IMR-90 (cell line): ENCODE measurements around the gene NF1. TPM values are rescaled to one million over a fixed set of nuclear protein-coding genes. Genes with fewer than 3 reads are reported as not detected.

Source experiments
- ATAC-seq: fragments of 200-7000 bp; cut with Tn5 transposase; 2 replicates; pipeline ENCODE4 v1.9.1; 2020; ENCODE audit warnings: low read depth, mild to moderate bottlenecking, moderate library complexity
- BruUV-seq: library from RNA; stranded (reverse); fragments of 400-500 nt; replicated peaks from 2 replicates; lab custom pipeline; 2021; lab: Mats Ljungman, UMichigan
- CTCF ChIA-PET: fragments of 300-600 bp; formaldehyde crosslinking; extraction: SDS; loops from one replicate; lab custom pipeline; 2021; ENCODE audit warnings: antibody characterized with exemption; lab: Yijun Ruan, JAX
- POLR2A ChIA-PET: fragments of 300-600 bp; sonication (Branson Sonifier 250); formaldehyde crosslinking; loops from one replicate; lab custom pipeline; 2022; ENCODE audit warnings: antibody characterized with exemption; ENCODE audit not compliant: unreplicated experiment; lab: Charles Lee
- DNase-seq: peaks from one replicate; pipeline ENCODE4 v3.0.0; 2013
- H2AFZ ChIP-seq: replicated peaks from 2 replicates; pipeline ENCODE3; 2013; ENCODE audit warnings: low read length, mild to moderate bottlenecking; ENCODE audit not compliant: poor library complexity
- H2AK5ac ChIP-seq: 2 replicates; pipeline ENCODE4 v1.6.1; 2013; ENCODE audit warnings: low read depth, low read length, inconsistent platforms
- H2AK9ac ChIP-seq: replicated peaks from 2 replicates; pipeline ENCODE3; 2013; ENCODE audit warnings: mild to moderate bottlenecking, low read depth, low read length, moderate library complexity; ENCODE audit not compliant: poor library complexity
- H2BK120ac ChIP-seq: 2 replicates; pipeline ENCODE4 v1.6.1; 2013; ENCODE audit warnings: low read depth, low read length, inconsistent platforms
- H2BK15ac ChIP-seq: 3 replicates; pipeline ENCODE4 v1.6.1; 2013; ENCODE audit warnings: low read depth, low read length, inconsistent platforms
- H2BK20ac ChIP-seq: 2 replicates; pipeline ENCODE4 v1.6.1; 2013; ENCODE audit warnings: low read depth, mild to moderate bottlenecking, inconsistent platforms, low read length, moderate library complexity
- H2BK5ac ChIP-seq: 2 replicates; pipeline ENCODE4 v1.6.1; 2013; ENCODE audit warnings: mild to moderate bottlenecking, low read depth, low read length, inconsistent platforms; ENCODE audit not compliant: poor library complexity, severe bottlenecking
- H3K14ac ChIP-seq: replicated peaks from 2 replicates; pipeline ENCODE4 v1.6.1; 2013; ENCODE audit warnings: low read depth, low read length, inconsistent platforms
- H3K18ac ChIP-seq: 2 replicates; pipeline ENCODE4 v1.6.1; 2013; ENCODE audit warnings: low read depth, low read length, control low read depth
- H3K23ac ChIP-seq: 2 replicates; pipeline ENCODE4 v1.6.1; 2013; ENCODE audit warnings: low read depth, low read length, inconsistent platforms
- H3K27ac ChIP-seq: 2 replicates; pipeline ENCODE4 v1.5.1; 2013; ENCODE audit warnings: mild to moderate bottlenecking, control low read depth, low read length; ENCODE audit not compliant: insufficient read depth
- H3K27me3 ChIP-seq: 2 replicates; pipeline ENCODE4 v1.6.1; 2013; ENCODE audit warnings: low read length; ENCODE audit not compliant: control insufficient read depth, insufficient read depth
- H3K36me3 ChIP-seq: 2 replicates; pipeline ENCODE4 v1.6.1; 2013; ENCODE audit warnings: low read length, mixed read lengths; ENCODE audit not compliant: control insufficient read depth, insufficient read depth
- H3K4ac ChIP-seq: 2 replicates; pipeline ENCODE4 v1.6.1; 2013; ENCODE audit warnings: low read depth, low read length, inconsistent platforms
- H3K4me1 ChIP-seq: 2 replicates; pipeline ENCODE4 v1.6.1; 2013; ENCODE audit warnings: low read length, mixed read lengths; ENCODE audit not compliant: control insufficient read depth, insufficient read depth
- H3K4me2 ChIP-seq: 2 replicates; pipeline ENCODE4 v1.6.1; 2013; ENCODE audit warnings: low read depth, mild to moderate bottlenecking, control low read depth, low read length, moderate library complexity
- H3K4me3 ChIP-seq: 2 replicates; pipeline ENCODE4 v1.5.1; 2013; ENCODE audit warnings: low read depth, mild to moderate bottlenecking, control low read depth, low read length, moderate library complexity; ENCODE audit not compliant: insufficient read depth
- H3K56ac ChIP-seq: 2 replicates; pipeline ENCODE4 v1.6.1; 2013; ENCODE audit warnings: low read length, inconsistent platforms; ENCODE audit not compliant: insufficient read depth; ENCODE audit errors: extremely low read depth
- H3K79me1 ChIP-seq, 2 experiments: 2 replicates each; pipeline ENCODE4 v1.6.1; 2013; ENCODE audit warnings: low read length in 2 of 2, inconsistent platforms in 1 of 2, low read depth in 1 of 2
- H3K9ac ChIP-seq: 2 replicates; pipeline ENCODE4 v1.6.1; 2013; ENCODE audit warnings: low read depth, low read length, control low read depth
- H3K9me1 ChIP-seq: 2 replicates; pipeline ENCODE4 v1.6.1; 2013; ENCODE audit warnings: low read length, inconsistent platforms; ENCODE audit not compliant: insufficient read depth
- H3K9me3 ChIP-seq: 2 replicates; pipeline ENCODE4 v1.6.1; 2013; ENCODE audit warnings: low read length; ENCODE audit not compliant: control insufficient read depth, insufficient read depth
- H4K20me1 ChIP-seq: 2 replicates; pipeline ENCODE4 v1.6.1; 2013; ENCODE audit warnings: low read length, inconsistent platforms; ENCODE audit not compliant: insufficient read depth
- H4K5ac ChIP-seq: 2 replicates; pipeline ENCODE4 v1.6.1; 2013; ENCODE audit warnings: mild to moderate bottlenecking, low read depth, low read length, control low read depth
- H4K8ac ChIP-seq, 2 experiments: 2 replicates each; pipeline ENCODE4 v1.6.1; 2013; ENCODE audit warnings: low read depth in 2 of 2, low read length in 2 of 2, control low read depth in 1 of 2, inconsistent platforms in 1 of 2
- H4K91ac ChIP-seq: 2 replicates; pipeline ENCODE4 v1.6.1; 2013; ENCODE audit warnings: low read depth, low read length, inconsistent platforms; ENCODE audit not compliant: insufficient read depth
- BHLHE40 ChIP-seq: fragments of 150-350 bp; IDR thresholded peaks from 2 replicates; pipeline ENCODE4 v1.6.1; 2016; ENCODE audit warnings: mild to moderate bottlenecking, low read depth, low read length
- CEBPB ChIP-seq: IDR thresholded peaks from 2 replicates; pipeline ENCODE4 v1.6.1; 2012; ENCODE audit warnings: low read depth, low read length, improper control_type of control experiment
- CHD1 ChIP-seq: IDR thresholded peaks from 2 replicates; pipeline ENCODE4 v1.6.1; 2012; ENCODE audit warnings: low read depth, low read length, improper control_type of control experiment
- FOS ChIP-seq: fragments of 150-350 bp; IDR thresholded peaks from 2 replicates; pipeline ENCODE4 v1.6.1; 2016; ENCODE audit warnings: low read depth, low read length
- MAFK ChIP-seq: IDR thresholded peaks from 2 replicates; pipeline ENCODE4 v1.6.1; 2012; ENCODE audit warnings: low read depth, low read length, improper control_type of control experiment
- MAZ ChIP-seq: IDR thresholded peaks from 2 replicates; pipeline ENCODE4 v1.6.1; 2012; ENCODE audit warnings: low read depth, mild to moderate bottlenecking, low read length, improper control_type of control experiment, moderate library complexity, borderline replicate concordance
- MXI1 ChIP-seq: IDR thresholded peaks from 2 replicates; pipeline ENCODE4 v1.6.1; 2012; ENCODE audit warnings: low read depth, mild to moderate bottlenecking, low read length, moderate library complexity, borderline replicate concordance
- NFE2L2 ChIP-seq: fragments of 150-350 bp; IDR thresholded peaks from 2 replicates; pipeline ENCODE4 v1.6.1; 2016; ENCODE audit warnings: low read depth, mild to moderate bottlenecking, low read length
- POLR2A ChIP-seq: IDR thresholded peaks from 2 replicates; pipeline ENCODE4 v1.6.1; 2012; ENCODE audit warnings: mild to moderate bottlenecking, low read depth, low read length
- RAD21 ChIP-seq: IDR thresholded peaks from 2 replicates; pipeline ENCODE4 v1.6.1; 2012; ENCODE audit warnings: low read length, improper control_type of control experiment
- RCOR1 ChIP-seq: IDR thresholded peaks from 2 replicates; pipeline ENCODE4 v1.6.1; 2012; ENCODE audit warnings: mild to moderate bottlenecking, low read length, improper control_type of control experiment; ENCODE audit not compliant: insufficient replicate concordance
- RFX5 ChIP-seq: IDR thresholded peaks from 2 replicates; pipeline ENCODE4 v1.8.0; 2012; ENCODE audit warnings: low read depth, mild to moderate bottlenecking, low read length, moderate library complexity
- SMC3 ChIP-seq: fragments of 150-350 bp; IDR thresholded peaks from 2 replicates; pipeline ENCODE4 v1.6.1; 2016; ENCODE audit warnings: low read depth, mild to moderate bottlenecking, antibody characterized with exemption, low read length, moderate library complexity
- WGBS, 2 experiments: methylation state at CpG; one replicate each; pipeline versions ENCODE4 v1.1.5 to v1.1.7; 2013; ENCODE audit warnings: missing lambda C conversion rate in 2 of 2; ENCODE audit not compliant: insufficient read length in 1 of 2; ENCODE audit errors: extremely low coverage in 2 of 2; 5-methylcytosine and 5-hydroxymethylcytosine counted together
- dilution Hi-C: fragments of 300-500 bp; cut with HindIII; formaldehyde crosslinking; loops from one replicate; pipeline ENCODE4 v1.14.3; 2018; ENCODE audit warnings: low sequenced_read_pairs; ENCODE audit not compliant: unreplicated experiment
- in situ Hi-C: fragments of 300-500 bp; cut with MboI; formaldehyde crosslinking; loops from 3 replicates; pipeline ENCODE4 v1.14.3; 2019; ENCODE audit warnings: low sequenced_read_pairs, inconsistent platforms, mixed read lengths
- intact Hi-C: fragments of 100-400 bp; cut with micrococcal nuclease; formaldehyde crosslinking; loops from 2 replicates; pipeline ENCODE4 v1.10.0; 2022
- polyA plus RNA-seq, 3 experiments: library from polyadenylated mRNA; depleted of rRNA; stranded (reverse); fragments of >200 nt; gene quantifications; 2 replicates each; pipeline ENCODE4 v1.2.3, GENCODE V29; 2012; ENCODE audit warnings: low replicate concordance in 1 of 3
- total RNA-seq: library from RNA; depleted of rRNA; stranded (reverse); fragments of >200 nt; gene quantifications from 2 replicates; pipeline ENCODE4 v1.2.3, GENCODE V29; 2012
- TF ChIP-seq, protein P1 (sequence below): fragments of 150-350 bp; IDR thresholded peaks from 2 replicates; pipeline ENCODE4 v1.6.1; 2017; ENCODE audit warnings: mild to moderate bottlenecking, antibody characterized with exemption, low read length, low read depth
- TF ChIP-seq, protein P2 (sequence below): conservative IDR thresholded peaks from 2 replicates; pipeline ENCODE4 v1.5.1; 2012; ENCODE audit warnings: mild to moderate bottlenecking, low read depth, low read length, improper control_type of control experiment
- TF ChIP-seq, protein P3 (sequence below): fragments of 150-350 bp; IDR thresholded peaks from 2 replicates; pipeline ENCODE4 v1.6.1; 2016; ENCODE audit warnings: low read depth, mild to moderate bottlenecking, low read length, moderate library complexity, borderline replicate concordance

The NF1 gene
- total and polyA plus RNA-seq, 2 of the 4 experiments (the other 2 are of a cell fraction): 17.9 to 48.6 TPM

GRCh38 chr17:31272236-31272635 is 177.5 kb downstream of the NF1 start:
- peaks cover 6 to 24% of the 10 kb centered on the region in 2 experiments for H3K79me1 ChIP-seq
- no peak overlapping the region for H3K9ac ChIP-seq
- H3K56ac ChIP-seq: no peak overlapping the region
- in situ Hi-C loops: no loop called here
- H3K9me3 ChIP-seq: no peaks in the 10 kb centered on the region
- H3K14ac ChIP-seq: no peak overlapping the region
- H3K4me2 ChIP-seq: no peak overlapping the region
- intact Hi-C loops: no loop called here
- DNase-seq (no peak), ATAC-seq (no peak)
- H2AK9ac ChIP-seq: no peak overlapping the region
- H3K4ac ChIP-seq: no peak overlapping the region
- no peak overlapping the region for H3K23ac ChIP-seq
- H3K4me3 ChIP-seq: no peak overlapping the region
- WGBS, 2 experiments: 100% methylated on average over 1 of the region's 1 CpG; no CpG with 5 or more reads in 1 of the 2 experiments
- TF ChIP-seq POLR2A (no peak), RFX5 (no peak), CHD1 (no peak), RAD21 (no peak), CEBPB (no peak), MAZ (no peak), FOS (no peak), MAFK (no peak), SMC3 (no peak), MXI1 (no peak), RCOR1 (no peak), NFE2L2 (no peak), BHLHE40 (no peak)
- TF ChIP-seq, protein P1, sequence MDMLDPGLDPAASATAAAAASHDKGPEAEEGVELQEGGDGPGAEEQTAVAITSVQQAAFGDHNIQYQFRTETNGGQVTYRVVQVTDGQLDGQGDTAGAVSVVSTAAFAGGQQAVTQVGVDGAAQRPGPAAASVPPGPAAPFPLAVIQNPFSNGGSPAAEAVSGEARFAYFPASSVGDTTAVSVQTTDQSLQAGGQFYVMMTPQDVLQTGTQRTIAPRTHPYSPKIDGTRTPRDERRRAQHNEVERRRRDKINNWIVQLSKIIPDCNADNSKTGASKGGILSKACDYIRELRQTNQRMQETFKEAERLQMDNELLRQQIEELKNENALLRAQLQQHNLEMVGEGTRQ: no peak
- TF ChIP-seq, protein P2, sequence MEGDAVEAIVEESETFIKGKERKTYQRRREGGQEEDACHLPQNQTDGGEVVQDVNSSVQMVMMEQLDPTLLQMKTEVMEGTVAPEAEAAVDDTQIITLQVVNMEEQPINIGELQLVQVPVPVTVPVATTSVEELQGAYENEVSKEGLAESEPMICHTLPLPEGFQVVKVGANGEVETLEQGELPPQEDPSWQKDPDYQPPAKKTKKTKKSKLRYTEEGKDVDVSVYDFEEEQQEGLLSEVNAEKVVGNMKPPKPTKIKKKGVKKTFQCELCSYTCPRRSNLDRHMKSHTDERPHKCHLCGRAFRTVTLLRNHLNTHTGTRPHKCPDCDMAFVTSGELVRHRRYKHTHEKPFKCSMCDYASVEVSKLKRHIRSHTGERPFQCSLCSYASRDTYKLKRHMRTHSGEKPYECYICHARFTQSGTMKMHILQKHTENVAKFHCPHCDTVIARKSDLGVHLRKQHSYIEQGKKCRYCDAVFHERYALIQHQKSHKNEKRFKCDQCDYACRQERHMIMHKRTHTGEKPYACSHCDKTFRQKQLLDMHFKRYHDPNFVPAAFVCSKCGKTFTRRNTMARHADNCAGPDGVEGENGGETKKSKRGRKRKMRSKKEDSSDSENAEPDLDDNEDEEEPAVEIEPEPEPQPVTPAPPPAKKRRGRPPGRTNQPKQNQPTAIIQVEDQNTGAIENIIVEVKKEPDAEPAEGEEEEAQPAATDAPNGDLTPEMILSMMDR: no peak
- TF ChIP-seq, protein P3, sequence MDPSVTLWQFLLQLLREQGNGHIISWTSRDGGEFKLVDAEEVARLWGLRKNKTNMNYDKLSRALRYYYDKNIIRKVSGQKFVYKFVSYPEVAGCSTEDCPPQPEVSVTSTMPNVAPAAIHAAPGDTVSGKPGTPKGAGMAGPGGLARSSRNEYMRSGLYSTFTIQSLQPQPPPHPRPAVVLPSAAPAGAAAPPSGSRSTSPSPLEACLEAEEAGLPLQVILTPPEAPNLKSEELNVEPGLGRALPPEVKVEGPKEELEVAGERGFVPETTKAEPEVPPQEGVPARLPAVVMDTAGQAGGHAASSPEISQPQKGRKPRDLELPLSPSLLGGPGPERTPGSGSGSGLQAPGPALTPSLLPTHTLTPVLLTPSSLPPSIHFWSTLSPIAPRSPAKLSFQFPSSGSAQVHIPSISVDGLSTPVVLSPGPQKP: no peak
- H3K9me1 ChIP-seq: peaks cover 9% of the 10 kb centered on the region; the same call in 1 of the 2 replicates
- ChIA-PET CTCF (no interaction called here), POLR2A (no interaction called here)
- no peak overlapping the region for H4K8ac ChIP-seq
- no peaks in the 10 kb centered on the region for H4K20me1 ChIP-seq
- no peak overlapping the region for H2AK5ac ChIP-seq
- no peak overlapping the region for H2BK15ac ChIP-seq
- H2AFZ ChIP-seq: no peak overlapping the region
- H2BK5ac ChIP-seq: no peak overlapping the region
- H3K27ac ChIP-seq: peak overlapping the region; percentile 16; the same call in 1 of the 2 replicates
- peaks cover 8% of the 10 kb centered on the region for H3K4me1 ChIP-seq
- no peak overlapping the region for H2BK20ac ChIP-seq
- no peak overlapping the region for H4K91ac ChIP-seq
- BruUV-seq: no TSS peak
- dilution Hi-C loops: no loop called here
- H2BK120ac ChIP-seq: no peak overlapping the region
- H4K5ac ChIP-seq: no peak overlapping the region
- peaks cover 6% of the 10 kb centered on the region for H3K36me3 ChIP-seq
- H3K18ac ChIP-seq: no peak overlapping the region
- no peaks in the 10 kb centered on the region for H3K27me3 ChIP-seq
